PC-3 (cell line): ENCODE data around the gene CBFA2T3. TPM values are rescaled to one million over a fixed set of nuclear protein-coding genes. Genes with fewer than 3 reads are reported as not detected.

ENCODE experiments used
- ATAC-seq: fragments of 200-7000 bp; cut with Tn5 transposase; 2 replicates; pipeline ENCODE4 v1.9.1; 2020; ENCODE audit warnings: mild to moderate bottlenecking, moderate library complexity
- BruUV-seq: library from RNA; stranded (reverse); fragments of 400-500 nt; replicated peaks from 2 replicates; lab custom pipeline; 2021; lab: Mats Ljungman, UMichigan
- CTCF ChIA-PET: fragments of 300-600 bp; sonication (Branson Sonifier 250); formaldehyde crosslinking; loops from one replicate; lab custom pipeline; 2022; ENCODE audit warnings: antibody characterized with exemption; lab: Charles Lee
- POLR2A ChIA-PET: fragments of 300-600 bp; sonication (Branson Sonifier 250); formaldehyde crosslinking; loops from one replicate; lab custom pipeline; 2022; ENCODE audit warnings: antibody characterized with exemption; ENCODE audit not compliant: unreplicated experiment; lab: Charles Lee
- DNase-seq: peaks from one replicate; pipeline ENCODE4 v3.0.0-alpha.2; 2015
- H2AFZ ChIP-seq: fragments of 300-600 bp; sonication (generic); 2 replicates; pipeline ENCODE4 v1.6.0; 2016; ENCODE audit warnings: antibody characterized with exemption, low read length
- H3F3A ChIP-seq: fragments of 300-600 bp; sonication (generic); one replicate; pipeline ENCODE4 v1.6.0; 2017; ENCODE audit warnings: antibody characterized with exemption, low read length, control low read depth, mild to moderate bottlenecking; ENCODE audit not compliant: unreplicated experiment
- H3K27ac ChIP-seq: fragments of 300-600 bp; sonication (generic); 2 replicates; pipeline ENCODE4 v1.5.1; 2016; ENCODE audit warnings: mild to moderate bottlenecking, low read length
- H3K27me3 ChIP-seq: fragments of 300-600 bp; sonication (generic); 2 replicates; pipeline ENCODE4 v1.6.1; 2016; ENCODE audit warnings: low read length, mixed read lengths
- H3K36me3 ChIP-seq: fragments of 300-600 bp; sonication (generic); 2 replicates; pipeline ENCODE4 v1.6.1; 2016; ENCODE audit warnings: low read depth, mixed run types, low read length, mixed read lengths
- H3K4me1 ChIP-seq: fragments of 300-600 bp; sonication (generic); 2 replicates; pipeline ENCODE4 v1.5.1; 2016; ENCODE audit warnings: low read length; ENCODE audit not compliant: insufficient read depth
- H3K4me2 ChIP-seq: fragments of 300-600 bp; sonication (generic); 2 replicates; pipeline ENCODE4 v1.6.0; 2016; ENCODE audit warnings: low read length
- H3K4me3 ChIP-seq: fragments of 300-600 bp; sonication (generic); 2 replicates; pipeline ENCODE4 v1.5.1; 2016; ENCODE audit warnings: mild to moderate bottlenecking, low read length, mixed read lengths
- H3K79me2 ChIP-seq: fragments of 300-600 bp; sonication (generic); 2 replicates; pipeline ENCODE4 v1.6.1; 2017; ENCODE audit warnings: low read length, mixed read lengths
- H3K9ac ChIP-seq: fragments of 300-600 bp; sonication (generic); 2 replicates; pipeline ENCODE4 v1.6.0; 2016; ENCODE audit warnings: mild to moderate bottlenecking, low read length
- H3K9me2 ChIP-seq: fragments of 300-600 bp; sonication (generic); replicated peaks from 2 replicates; pipeline ENCODE4 v1.6.1; 2016; ENCODE audit warnings: mixed run types, low read length, mixed read lengths
- H3K9me3 ChIP-seq: fragments of 300-600 bp; sonication (generic); 2 replicates; pipeline ENCODE4 v1.6.1; 2016; ENCODE audit warnings: low read length, mixed read lengths
- H4K20me1 ChIP-seq: fragments of 300-600 bp; sonication (generic); 2 replicates; pipeline ENCODE4 v1.6.1; 2016; ENCODE audit warnings: low read length, mixed read lengths
- EZH2 ChIP-seq: fragments of 300-600 bp; sonication (generic); IDR thresholded peaks from one replicate; pipeline ENCODE4 v1.6.1; 2017; ENCODE audit warnings: antibody characterized with exemption, mild to moderate bottlenecking, low read length; ENCODE audit not compliant: unreplicated experiment
- EZH2phosphoT487 ChIP-seq: fragments of 300-600 bp; sonication (generic); IDR thresholded peaks from 2 replicates; pipeline ENCODE4 v1.6.1; 2018; ENCODE audit warnings: mild to moderate bottlenecking, antibody characterized with exemption, low read length, borderline replicate concordance
- intact Hi-C: fragments of 100-400 bp; cut with micrococcal nuclease; formaldehyde crosslinking; loops from 2 replicates; pipeline ENCODE4 v1.9.0; 2023
- total RNA-seq: library from RNA; depleted of rRNA; stranded (reverse); fragments of >200 nt; gene quantifications from 2 replicates; pipeline ENCODE4 v1.2.3, GENCODE V29; 2014
- TF ChIP-seq, protein P1 (sequence below): fragments of 300-600 bp; sonication (generic); conservative IDR thresholded peaks from 2 replicates; pipeline ENCODE4 v1.5.1; 2017; ENCODE audit warnings: antibody characterized with exemption, low read depth, mild to moderate bottlenecking, low read length

Gene CBFA2T3
- total RNA-seq, 1 experiment from 2014 or later, result not detected

DNA sequence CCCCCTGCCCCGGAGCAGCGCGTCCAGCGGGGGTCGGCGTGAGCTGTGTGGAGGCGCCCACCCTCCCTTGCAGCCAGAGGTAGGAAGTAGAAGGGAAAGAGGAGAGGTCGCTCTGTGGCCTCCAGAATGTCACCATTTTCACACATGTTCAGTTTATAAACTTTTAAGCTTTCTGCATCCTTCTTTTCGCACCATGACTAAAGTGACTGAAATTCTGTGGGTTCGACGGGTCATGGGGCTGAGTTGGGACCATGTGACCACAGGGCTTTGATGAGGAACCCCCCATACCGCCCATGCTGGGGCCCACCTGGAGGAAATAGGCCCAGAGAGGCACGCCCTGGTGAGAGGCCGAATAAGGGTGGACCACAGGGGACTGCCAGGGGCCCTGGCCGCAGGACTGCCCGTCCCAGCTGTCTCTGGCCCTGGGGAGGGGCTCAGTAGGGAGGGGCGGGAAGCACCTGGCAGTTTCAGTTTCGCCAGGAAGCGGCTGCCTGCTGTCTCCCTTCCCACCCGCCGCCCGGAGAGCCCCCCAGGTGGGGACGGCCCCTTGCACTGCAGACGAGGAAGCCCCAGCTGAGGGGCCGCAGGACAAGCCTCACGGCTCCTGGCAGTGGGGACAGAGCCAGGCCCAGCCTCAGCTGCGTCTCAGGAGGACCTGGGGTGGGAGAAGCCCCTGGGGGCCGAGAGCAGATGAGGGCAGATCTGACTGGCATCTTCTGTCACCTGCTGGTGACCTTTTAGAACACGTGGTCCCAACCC lies 9.0 kb downstream of the CBFA2T3 start:
- Histone ChIP-seq H3K27me3 (peaks cover 7% of the 10 kb centered on the region; the same call in 1 of the 2 replicates), H3K4me1 (no peaks in the 10 kb centered on the region), H3K9ac (no peak overlapping the region), H3K9me2 (no peaks in the 10 kb centered on the region), H3K27ac (no peak overlapping the region), H2AFZ (no peak overlapping the region), H3K4me2 (no peak overlapping the region), H3K4me3 (no peak overlapping the region), H3K9me3 (no peaks in the 10 kb centered on the region), H3K79me2 (no peaks in the 10 kb centered on the region), H3F3A (no peaks in the 10 kb centered on the region), H3K36me3 (no peaks in the 10 kb centered on the region), H4K20me1 (no peaks in the 10 kb centered on the region)
- no peak for DNase-seq
- ChIA-PET CTCF (no interaction called here), POLR2A (no interaction called here)
- TF ChIP-seq EZH2, result no peak
- no peak for TF ChIP-seq EZH2phosphoT487
- TF ChIP-seq, protein P1, sequence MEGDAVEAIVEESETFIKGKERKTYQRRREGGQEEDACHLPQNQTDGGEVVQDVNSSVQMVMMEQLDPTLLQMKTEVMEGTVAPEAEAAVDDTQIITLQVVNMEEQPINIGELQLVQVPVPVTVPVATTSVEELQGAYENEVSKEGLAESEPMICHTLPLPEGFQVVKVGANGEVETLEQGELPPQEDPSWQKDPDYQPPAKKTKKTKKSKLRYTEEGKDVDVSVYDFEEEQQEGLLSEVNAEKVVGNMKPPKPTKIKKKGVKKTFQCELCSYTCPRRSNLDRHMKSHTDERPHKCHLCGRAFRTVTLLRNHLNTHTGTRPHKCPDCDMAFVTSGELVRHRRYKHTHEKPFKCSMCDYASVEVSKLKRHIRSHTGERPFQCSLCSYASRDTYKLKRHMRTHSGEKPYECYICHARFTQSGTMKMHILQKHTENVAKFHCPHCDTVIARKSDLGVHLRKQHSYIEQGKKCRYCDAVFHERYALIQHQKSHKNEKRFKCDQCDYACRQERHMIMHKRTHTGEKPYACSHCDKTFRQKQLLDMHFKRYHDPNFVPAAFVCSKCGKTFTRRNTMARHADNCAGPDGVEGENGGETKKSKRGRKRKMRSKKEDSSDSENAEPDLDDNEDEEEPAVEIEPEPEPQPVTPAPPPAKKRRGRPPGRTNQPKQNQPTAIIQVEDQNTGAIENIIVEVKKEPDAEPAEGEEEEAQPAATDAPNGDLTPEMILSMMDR, result no peak
- ATAC-seq, result no peak
- BruUV-seq, result no TSS peak
- intact Hi-C loops, result no loop called here

DNA sequence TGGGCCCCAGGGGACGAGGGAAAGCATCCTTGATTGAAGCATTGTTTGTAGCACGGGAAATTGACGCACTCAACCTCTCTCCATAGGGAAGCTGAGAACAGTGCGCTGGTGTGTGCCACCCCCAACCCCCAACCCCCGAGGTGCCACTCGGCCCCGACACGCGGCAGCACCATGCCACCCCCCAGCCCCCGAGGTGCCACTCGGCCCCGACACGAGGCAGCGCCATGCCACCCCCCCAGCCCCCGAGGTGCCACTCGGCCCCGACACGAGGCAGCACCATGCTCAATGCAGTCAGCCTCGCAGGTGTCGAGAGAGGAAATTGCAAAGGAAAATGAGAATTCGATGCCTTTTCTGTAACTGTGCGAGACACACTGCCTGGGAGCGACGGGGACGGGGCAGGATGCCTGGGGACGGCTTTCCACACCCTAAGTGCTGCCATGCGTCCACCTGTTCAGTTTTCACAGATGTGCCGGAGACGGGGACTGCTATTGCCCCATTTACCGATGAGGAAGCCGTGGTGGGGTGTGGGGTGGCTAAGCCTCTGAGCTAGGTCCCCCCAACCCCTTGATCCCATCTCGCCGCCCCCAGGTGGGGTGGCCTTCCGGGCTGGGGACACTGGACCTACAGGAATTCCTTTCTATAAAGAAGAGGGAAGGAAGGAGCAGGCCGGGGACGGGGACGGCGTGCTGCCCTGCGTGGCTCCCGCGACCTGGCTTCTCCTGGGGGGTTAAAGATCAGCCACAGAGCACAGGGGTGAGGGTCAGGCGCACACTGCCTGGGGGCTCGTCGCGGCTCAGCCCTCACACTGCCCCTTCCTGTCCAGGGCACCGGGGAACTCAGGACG lies 9.8 kb downstream of the CBFA2T3 start:
- ChIA-PET CTCF (no interaction called here), POLR2A (no interaction called here)
- Histone ChIP-seq H3K4me2 (no peak overlapping the region), H3K27me3 (peaks cover 7% of the 10 kb centered on the region; the same call in 1 of the 2 replicates), H2AFZ (no peak overlapping the region), H3K9me2 (no peaks in the 10 kb centered on the region), H3K9me3 (no peaks in the 10 kb centered on the region), H3K9ac (no peak overlapping the region), H3F3A (no peaks in the 10 kb centered on the region), H3K79me2 (no peaks in the 10 kb centered on the region), H3K27ac (no peak overlapping the region), H3K4me1 (no peaks in the 10 kb centered on the region), H4K20me1 (no peaks in the 10 kb centered on the region), H3K36me3 (no peaks in the 10 kb centered on the region), H3K4me3 (no peak overlapping the region)
- intact Hi-C loops, result no loop called here
- no peak for TF ChIP-seq EZH2phosphoT487
- no peak for TF ChIP-seq EZH2
- TF ChIP-seq, protein P1, result no peak
- no TSS peak for BruUV-seq
- ATAC-seq (no peak), DNase-seq (no peak)
